Measurements from ENCODE around the gene DDX5.
A peak's percentile ranks its signal among the peaks of the same experiment; 100 is the strongest.
"Not testable (repeated sequence)": the region's sequence is repeated elsewhere in the genome, so short reads cannot be mapped to it uniquely, and the experiment has no call there.

DDX5 gene

DNA sequence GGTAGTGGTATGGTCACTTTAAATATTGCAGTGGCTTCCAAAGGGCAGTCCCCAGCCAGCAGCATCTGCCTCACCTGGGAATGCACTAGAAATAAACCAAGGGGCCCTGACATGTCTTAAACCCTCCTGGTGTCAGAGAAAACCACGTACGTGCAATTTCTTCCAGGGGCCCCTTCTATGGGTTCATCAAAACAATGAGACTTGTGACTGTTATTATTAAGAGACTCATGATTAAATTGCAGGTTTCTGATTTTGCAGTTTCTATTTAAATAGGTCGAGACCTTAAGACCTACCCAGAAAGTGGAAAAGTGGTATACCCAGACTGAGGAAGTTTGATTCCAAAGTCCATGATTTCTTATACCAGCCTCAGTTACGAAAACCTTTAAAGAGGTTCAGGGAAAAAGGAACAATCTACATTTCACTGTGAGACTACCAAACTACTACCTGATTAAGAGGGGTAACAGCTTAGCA, 8.5 kb downstream of the DDX5 start:
- TF ChIP-seq, protein P1, sequence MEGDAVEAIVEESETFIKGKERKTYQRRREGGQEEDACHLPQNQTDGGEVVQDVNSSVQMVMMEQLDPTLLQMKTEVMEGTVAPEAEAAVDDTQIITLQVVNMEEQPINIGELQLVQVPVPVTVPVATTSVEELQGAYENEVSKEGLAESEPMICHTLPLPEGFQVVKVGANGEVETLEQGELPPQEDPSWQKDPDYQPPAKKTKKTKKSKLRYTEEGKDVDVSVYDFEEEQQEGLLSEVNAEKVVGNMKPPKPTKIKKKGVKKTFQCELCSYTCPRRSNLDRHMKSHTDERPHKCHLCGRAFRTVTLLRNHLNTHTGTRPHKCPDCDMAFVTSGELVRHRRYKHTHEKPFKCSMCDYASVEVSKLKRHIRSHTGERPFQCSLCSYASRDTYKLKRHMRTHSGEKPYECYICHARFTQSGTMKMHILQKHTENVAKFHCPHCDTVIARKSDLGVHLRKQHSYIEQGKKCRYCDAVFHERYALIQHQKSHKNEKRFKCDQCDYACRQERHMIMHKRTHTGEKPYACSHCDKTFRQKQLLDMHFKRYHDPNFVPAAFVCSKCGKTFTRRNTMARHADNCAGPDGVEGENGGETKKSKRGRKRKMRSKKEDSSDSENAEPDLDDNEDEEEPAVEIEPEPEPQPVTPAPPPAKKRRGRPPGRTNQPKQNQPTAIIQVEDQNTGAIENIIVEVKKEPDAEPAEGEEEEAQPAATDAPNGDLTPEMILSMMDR (IDR thresholded peaks at IDR 0.05; ENCODE audit: poor library complexity, severe bottlenecking): peak; percentile 42
- no peak for DNase-seq (ENCODE audit: low spot score)
- peak overlapping the region; percentile 62 for H3K4me3 ChIP-seq (ENCODE audit: severe bottlenecking)
- ATAC-seq (ENCODE audit: low read depth): no peak
- no peaks in the 10 kb centered on the region for H3K9me3 ChIP-seq (ENCODE audit: severe bottlenecking)
- H3K27ac ChIP-seq (ENCODE audit: poor library complexity, severe bottlenecking): peak overlapping the region; percentile 86
- H3K4me1 ChIP-seq (ENCODE audit: insufficient read depth, poor library complexity, severe bottlenecking): peaks cover 24% of the 10 kb centered on the region
- H3K36me3 ChIP-seq (ENCODE audit: low read depth): peaks cover 74% of the 10 kb centered on the region
- no peaks in the 10 kb centered on the region for H3K27me3 ChIP-seq (ENCODE audit: insufficient read depth, poor library complexity, severe bottlenecking)

DNA sequence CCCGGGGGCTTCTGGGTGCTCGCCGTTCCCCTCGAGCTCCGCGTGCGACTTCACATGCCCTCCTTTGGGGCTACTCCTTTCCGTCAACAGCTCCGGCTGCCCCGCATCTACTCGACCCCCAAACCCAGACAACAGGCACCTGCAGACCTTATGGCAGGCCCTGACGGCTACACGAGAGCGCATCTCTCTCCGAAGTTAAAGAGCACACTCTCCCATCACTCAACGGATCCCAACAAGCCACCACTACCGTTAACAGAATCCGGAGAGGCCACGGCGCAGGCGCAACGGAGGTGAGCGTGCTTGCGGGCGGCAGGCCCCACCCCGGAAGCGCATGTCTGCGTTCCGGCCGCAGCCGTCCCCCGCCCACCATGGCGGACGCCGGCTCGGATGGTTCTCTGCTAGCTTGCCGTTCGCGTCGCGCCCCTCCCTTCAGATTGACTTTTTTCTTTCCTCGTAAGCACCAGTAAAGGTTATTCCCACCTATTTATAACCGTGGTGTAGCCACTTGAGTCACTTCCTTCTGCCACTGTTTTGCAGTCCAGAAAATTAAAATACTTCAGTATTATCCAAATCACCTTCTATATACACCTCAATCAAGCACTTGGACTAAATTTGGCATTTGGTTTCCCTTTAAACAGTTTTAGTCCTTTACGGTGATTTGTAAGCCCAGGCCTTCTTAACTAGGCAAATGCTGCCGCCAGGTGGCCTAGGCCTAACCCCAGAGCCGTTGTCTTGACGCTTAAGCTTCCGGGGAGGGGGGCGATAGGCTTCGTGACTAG, 9.1 kb downstream of the DDX5 start, which contains the start of gene POLG2:
POLG2 (minus strand) TSS at position 269 of the 779 bp plus-strand sequence; CDS start at position 183, 86 bp downstream.
- DNase-seq (ENCODE audit: low spot score) (peak; percentile 95), ATAC-seq (ENCODE audit: low read depth) (peak; percentile 79)
- Histone ChIP-seq H3K4me3 (ENCODE audit: severe bottlenecking) (peak within 1 kb of the TSS; percentile 62), H3K36me3 (ENCODE audit: low read depth) (peaks cover 74% of the 10 kb centered on the region), H3K27ac (ENCODE audit: poor library complexity, severe bottlenecking) (peak within 1 kb of the TSS; percentile 86), H3K27me3 (ENCODE audit: insufficient read depth, poor library complexity, severe bottlenecking) (no peaks in the 10 kb centered on the region), H3K4me1 (ENCODE audit: insufficient read depth, poor library complexity, severe bottlenecking) (peaks cover 24% of the 10 kb centered on the region), H3K9me3 (ENCODE audit: severe bottlenecking) (no peaks in the 10 kb centered on the region)
- TF ChIP-seq, protein P1 (IDR thresholded peaks at IDR 0.05; ENCODE audit: poor library complexity, severe bottlenecking): peak; percentile 62

GRCh38 chr17:64496348-64496785, 9.7 kb downstream of the DDX5 start:
- ATAC-seq (ENCODE audit: low read depth): no peak
- no peak for DNase-seq (ENCODE audit: low spot score)
- TF ChIP-seq, protein P1 (IDR thresholded peaks at IDR 0.05; ENCODE audit: poor library complexity, severe bottlenecking): no peak
- peak overlapping the region; percentile 86 for H3K27ac ChIP-seq (ENCODE audit: poor library complexity, severe bottlenecking)
- peak overlapping the region; percentile 62 for H3K4me3 ChIP-seq (ENCODE audit: severe bottlenecking)
- H3K36me3 ChIP-seq (ENCODE audit: low read depth): peaks cover 74% of the 10 kb centered on the region
- no peaks in the 10 kb centered on the region for H3K27me3 ChIP-seq (ENCODE audit: insufficient read depth, poor library complexity, severe bottlenecking)
- H3K9me3 ChIP-seq (ENCODE audit: severe bottlenecking): no peaks in the 10 kb centered on the region
- peaks cover 24% of the 10 kb centered on the region for H3K4me1 ChIP-seq (ENCODE audit: insufficient read depth, poor library complexity, severe bottlenecking)

DNA sequence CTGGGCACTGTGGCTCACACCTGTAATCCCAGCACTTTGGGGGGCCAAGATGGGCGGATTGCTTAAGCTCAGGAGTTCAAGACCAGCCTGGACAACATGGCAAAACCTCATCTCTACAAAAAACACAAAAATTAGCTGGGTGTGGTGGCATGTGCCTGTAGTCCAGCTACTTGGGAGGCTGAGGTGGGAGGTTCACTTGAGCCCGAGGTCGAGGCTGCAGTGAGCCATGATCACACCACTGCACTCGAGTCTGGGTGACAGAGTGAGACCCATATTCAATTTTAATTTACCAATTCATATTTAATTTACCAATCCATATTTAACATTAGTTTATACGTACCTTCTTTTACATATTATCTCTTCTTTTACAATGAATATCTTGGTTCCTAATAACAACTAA, 10.8 kb downstream of the DDX5 start:
- not testable (repeated sequence) for H3K4me3 ChIP-seq (ENCODE audit: severe bottlenecking); ATAC-seq (ENCODE audit: low read depth); H3K9me3 ChIP-seq (ENCODE audit: severe bottlenecking); H3K27ac ChIP-seq (ENCODE audit: poor library complexity, severe bottlenecking); H3K27me3 ChIP-seq (ENCODE audit: insufficient read depth, poor library complexity, severe bottlenecking); DNase-seq (ENCODE audit: low spot score)
- H3K36me3 ChIP-seq (ENCODE audit: low read depth): peaks cover 74% of the 10 kb centered on the region
- peaks cover 24% of the 10 kb centered on the region for H3K4me1 ChIP-seq (ENCODE audit: insufficient read depth, poor library complexity, severe bottlenecking)

- Histone ChIP-seq H3K4me1 (ENCODE audit: insufficient read depth, poor library complexity, severe bottlenecking) (peaks cover 24% of the 10 kb centered on the region), H3K9me3 (ENCODE audit: severe bottlenecking) (no peaks in the 10 kb centered on the region), H3K36me3 (ENCODE audit: low read depth) (peaks cover 73% of the 10 kb centered on the region), H3K4me3 (ENCODE audit: severe bottlenecking) (no peak overlapping the region), H3K27ac (ENCODE audit: poor library complexity, severe bottlenecking) (no peak overlapping the region), H3K27me3 (ENCODE audit: insufficient read depth, poor library complexity, severe bottlenecking) (no peaks in the 10 kb centered on the region)
- no peak for ATAC-seq (ENCODE audit: low read depth)
- DNase-seq (ENCODE audit: low spot score): no peak
- TF ChIP-seq, protein P1 (IDR thresholded peaks at IDR 0.05; ENCODE audit: poor library complexity, severe bottlenecking): no peak
Observed at GRCh38 chr17:64494121-64494520, 12.0 kb downstream of the DDX5 start.

Data from RWPE2 (cell line).